H9 (cell line): ENCODE data around the gene DPP6. TPM values are rescaled to one million over a fixed set of nuclear protein-coding genes. Genes with fewer than 3 reads are reported as not detected.

Experiments used
- DNase-seq: peaks from one replicate; pipeline ENCODE4 v3.0.0-alpha.2; 2017
- H2AFZ ChIP-seq: one replicate; pipeline ENCODE4 v1.6.1; 2013; ENCODE audit warnings: mild to moderate bottlenecking, low read length, control low read depth, moderate library complexity
- H2AK5ac ChIP-seq: 2 replicates; pipeline ENCODE4 v1.6.1; 2013; ENCODE audit warnings: low read length, control low read depth, mixed read lengths; ENCODE audit not compliant: insufficient read length
- H2BK120ac ChIP-seq: one replicate; pipeline ENCODE4 v1.6.1; 2013; ENCODE audit warnings: low read depth, mild to moderate bottlenecking, low read length, control low read depth, inconsistent platforms; ENCODE audit not compliant: poor library complexity, severe bottlenecking
- H2BK12ac ChIP-seq: 2 replicates; pipeline ENCODE4 v1.6.1; 2013; ENCODE audit warnings: low read length, control low read depth, mixed read lengths, low read depth; ENCODE audit not compliant: insufficient read length
- H2BK15ac ChIP-seq: 2 replicates; pipeline ENCODE4 v1.6.1; 2013; ENCODE audit warnings: low read depth, low read length, control low read depth
- H2BK20ac ChIP-seq: one replicate; pipeline ENCODE4 v1.6.1; 2013; ENCODE audit warnings: low read depth, mild to moderate bottlenecking, low read length, control low read depth, inconsistent platforms; ENCODE audit not compliant: poor library complexity, severe bottlenecking
- H2BK5ac ChIP-seq: 2 replicates; pipeline ENCODE4 v1.6.1; 2013; ENCODE audit warnings: low read length, control low read depth, mixed read lengths; ENCODE audit not compliant: insufficient read length
- H3K14ac ChIP-seq: 2 replicates; pipeline ENCODE4 v1.6.1; 2013; ENCODE audit warnings: low read length, control low read depth; ENCODE audit not compliant: insufficient read depth
- H3K18ac ChIP-seq: 2 replicates; pipeline ENCODE4 v1.6.1; 2013; ENCODE audit warnings: low read depth, mild to moderate bottlenecking, mixed read lengths, low read length, control low read depth; ENCODE audit not compliant: insufficient read length
- H3K23ac ChIP-seq: 2 replicates; pipeline ENCODE4 v1.6.1; 2013; ENCODE audit warnings: low read length, control low read depth, mixed read lengths, low read depth; ENCODE audit not compliant: insufficient read length
- H3K23me2 ChIP-seq: 2 replicates; pipeline ENCODE4 v1.6.1; 2013; ENCODE audit warnings: low read depth, mild to moderate bottlenecking, mixed read lengths, low read length, control low read depth; ENCODE audit not compliant: insufficient read length, poor library complexity, severe bottlenecking
- H3K27ac ChIP-seq: 2 replicates; pipeline ENCODE4 v1.5.1; 2013; ENCODE audit warnings: low read length, control low read depth, mixed read lengths, low read depth; ENCODE audit not compliant: insufficient read length
- H3K27me3 ChIP-seq: 2 replicates; pipeline ENCODE4 v1.6.1; 2013; ENCODE audit warnings: low read length, control low read depth, inconsistent platforms; ENCODE audit not compliant: insufficient read depth
- H3K4ac ChIP-seq: 2 replicates; pipeline ENCODE4 v1.6.1; 2013; ENCODE audit warnings: low read depth, mild to moderate bottlenecking, control low read depth, inconsistent platforms, low read length, moderate library complexity
- H3K4me1 ChIP-seq: 2 replicates; pipeline ENCODE4 v1.6.1; 2013; ENCODE audit warnings: low read length, control low read depth, inconsistent platforms; ENCODE audit not compliant: insufficient read depth
- H3K4me2 ChIP-seq: 2 replicates; pipeline ENCODE4 v1.6.1; 2013; ENCODE audit warnings: low read length, control low read depth, mixed read lengths; ENCODE audit not compliant: insufficient read length, insufficient read depth
- H3K56ac ChIP-seq: 2 replicates; pipeline ENCODE4 v1.6.1; 2013; ENCODE audit warnings: low read depth, mild to moderate bottlenecking, mixed read lengths, low read length, control low read depth; ENCODE audit not compliant: insufficient read length
- H3K79me1 ChIP-seq: 2 replicates; pipeline ENCODE4 v1.6.1; 2013; ENCODE audit warnings: low read depth, mild to moderate bottlenecking, moderate library complexity, low read length, control low read depth, inconsistent platforms; ENCODE audit not compliant: insufficient read depth, poor library complexity, severe bottlenecking
- H3K79me2 ChIP-seq: 2 replicates; pipeline ENCODE4 v1.6.1; 2013; ENCODE audit warnings: low read length, control low read depth, inconsistent platforms; ENCODE audit not compliant: insufficient read depth
- H3K9ac ChIP-seq: 2 replicates; pipeline ENCODE4 v1.6.1; 2013; ENCODE audit warnings: low read length, control low read depth, mixed read lengths; ENCODE audit not compliant: insufficient read length; ENCODE audit errors: extremely low read depth
- H3K9me3 ChIP-seq: one replicate; pipeline ENCODE4 v1.6.1; 2013; ENCODE audit warnings: low read depth, low read length, inconsistent platforms; ENCODE audit not compliant: control insufficient read depth
- H3T11ph ChIP-seq: one replicate; pipeline ENCODE4 v1.6.1; 2013; ENCODE audit warnings: mild to moderate bottlenecking, low read length, control low read depth, inconsistent platforms
- H4K20me1 ChIP-seq: one replicate; pipeline ENCODE4 v1.6.1; 2013; ENCODE audit not compliant: control insufficient read depth, insufficient read length, insufficient read depth
- H4K5ac ChIP-seq: 2 replicates; pipeline ENCODE4 v1.6.1; 2013; ENCODE audit warnings: low read depth, mild to moderate bottlenecking, mixed read lengths, low read length, control low read depth; ENCODE audit not compliant: insufficient read length
- H4K8ac ChIP-seq: replicated peaks from 2 replicates; pipeline ENCODE4 v1.6.1; 2013; ENCODE audit warnings: low read length, control low read depth, mixed read lengths, low read depth; ENCODE audit not compliant: insufficient read length
- H4K91ac ChIP-seq: 2 replicates; pipeline ENCODE4 v1.6.1; 2013; ENCODE audit warnings: low read depth, mild to moderate bottlenecking, moderate library complexity, mixed read lengths, low read length, control low read depth; ENCODE audit not compliant: insufficient read length
- H3K27ac Mint-ChIP-seq, 3 experiments: 2 replicates in 2 of 3; 3 replicates in 1 of 3; pipeline ENCODE4 v1.8.0; 2020 to 2021; ENCODE audit warnings: mixed read lengths in 3 of 3, mild to moderate bottlenecking in 1 of 3, moderate library complexity in 1 of 3
- H3K27me3 Mint-ChIP-seq: 2 replicates; pipeline ENCODE4 v1.8.0; 2021; ENCODE audit warnings: low read depth, mild to moderate bottlenecking, moderate library complexity, mixed read lengths
- H3K36me3 Mint-ChIP-seq, 3 experiments: 2 replicates in 2 of 3; 3 replicates in 1 of 3; pipeline ENCODE4 v1.8.0; 2020 to 2021; ENCODE audit warnings: low read depth in 3 of 3, mixed read lengths in 3 of 3; ENCODE audit not compliant: insufficient read depth in 1 of 3
- H3K4me1 Mint-ChIP-seq, 2 experiments: 2 replicates each; pipeline ENCODE4 v1.8.0; 2020; ENCODE audit warnings: mixed read lengths in 2 of 2
- H3K4me3 Mint-ChIP-seq, 2 experiments: 2 replicates in 1 of 2; 3 replicates in 1 of 2; pipeline ENCODE4 v1.8.0; 2020 to 2021; ENCODE audit warnings: mild to moderate bottlenecking in 2 of 2, mixed read lengths in 2 of 2, moderate library complexity in 1 of 2
- H3K9me3 Mint-ChIP-seq, 2 experiments: 2 replicates in 1 of 2; 3 replicates in 1 of 2; pipeline ENCODE4 v1.8.0; 2020; ENCODE audit warnings: mild to moderate bottlenecking in 2 of 2, mixed read lengths in 2 of 2, moderate library complexity in 1 of 2
- WGBS: extraction: QIAGEN DNeasy Blood & Tissue Kit; methylation state at CpG from one replicate; pipeline ENCODE4 v1.1.7; 2013; ENCODE audit warnings: missing lambda C conversion rate, low lambda C conversion rate, mixed read lengths; ENCODE audit not compliant: insufficient read length; ENCODE audit errors: extremely low coverage; 5-methylcytosine and 5-hydroxymethylcytosine counted together
- total RNA-seq: library from RNA; stranded (reverse); gene quantifications from 2 replicates; pipeline ENCODE4 v1.2.1, GENCODE V29; 2021
- TF ChIP-seq, protein P1 (sequence below): fragments of 200-600 bp; sonication (generic); conservative IDR thresholded peaks from 3 replicates; pipeline ENCODE4 v1.8.0; 2021; ENCODE audit warnings: antibody characterized with exemption, mild to moderate bottlenecking

The DPP6 gene
- total RNA-seq, 1 experiment from 2014 or later = 4.5 TPM

GRCh38 chr7:154684666-154685563 is 632.7 kb downstream of the DPP6 start:
- no peak overlapping the region for H2BK120ac ChIP-seq
- H3K27me3 ChIP-seq = no peaks in the 10 kb centered on the region
- no peak overlapping the region for H3K4me2 ChIP-seq
- DNase-seq = no peak
- no peaks in the 10 kb centered on the region for H3K23me2 ChIP-seq
- H2BK5ac ChIP-seq = no peak overlapping the region
- H3K79me1 ChIP-seq = no peaks in the 10 kb centered on the region
- H3K18ac ChIP-seq = no peak overlapping the region
- H2AFZ ChIP-seq = no peak overlapping the region
- no peak overlapping the region for H2BK15ac ChIP-seq
- no peak overlapping the region for H2BK20ac ChIP-seq
- Mint-ChIP-seq H3K36me3 (no peaks in the 10 kb centered on the region), H3K27ac (no peak overlapping the region), H3K27me3 (no peaks in the 10 kb centered on the region), H3K4me1 (peaks cover 10 to 13% of the 10 kb centered on the region in 2 experiments), H3K4me3 (no peak overlapping the region), H3K9me3 (no peaks in the 10 kb centered on the region)
- no peaks in the 10 kb centered on the region for H4K20me1 ChIP-seq
- H3K27ac ChIP-seq = no peak overlapping the region
- H4K5ac ChIP-seq = no peak overlapping the region
- no peak overlapping the region for H3T11ph ChIP-seq
- no peaks in the 10 kb centered on the region for H3K79me2 ChIP-seq
- H3K56ac ChIP-seq = no peak overlapping the region
- no peak overlapping the region for H2BK12ac ChIP-seq
- no CpG with 5 or more reads among the region's 10 CpGs for whole genome bisulfite sequencing
- H3K14ac ChIP-seq = no peak overlapping the region
- no peaks in the 10 kb centered on the region for H3K9me3 ChIP-seq
- TF ChIP-seq, protein P1, sequence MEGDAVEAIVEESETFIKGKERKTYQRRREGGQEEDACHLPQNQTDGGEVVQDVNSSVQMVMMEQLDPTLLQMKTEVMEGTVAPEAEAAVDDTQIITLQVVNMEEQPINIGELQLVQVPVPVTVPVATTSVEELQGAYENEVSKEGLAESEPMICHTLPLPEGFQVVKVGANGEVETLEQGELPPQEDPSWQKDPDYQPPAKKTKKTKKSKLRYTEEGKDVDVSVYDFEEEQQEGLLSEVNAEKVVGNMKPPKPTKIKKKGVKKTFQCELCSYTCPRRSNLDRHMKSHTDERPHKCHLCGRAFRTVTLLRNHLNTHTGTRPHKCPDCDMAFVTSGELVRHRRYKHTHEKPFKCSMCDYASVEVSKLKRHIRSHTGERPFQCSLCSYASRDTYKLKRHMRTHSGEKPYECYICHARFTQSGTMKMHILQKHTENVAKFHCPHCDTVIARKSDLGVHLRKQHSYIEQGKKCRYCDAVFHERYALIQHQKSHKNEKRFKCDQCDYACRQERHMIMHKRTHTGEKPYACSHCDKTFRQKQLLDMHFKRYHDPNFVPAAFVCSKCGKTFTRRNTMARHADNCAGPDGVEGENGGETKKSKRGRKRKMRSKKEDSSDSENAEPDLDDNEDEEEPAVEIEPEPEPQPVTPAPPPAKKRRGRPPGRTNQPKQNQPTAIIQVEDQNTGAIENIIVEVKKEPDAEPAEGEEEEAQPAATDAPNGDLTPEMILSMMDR = no peak
- H3K9ac ChIP-seq = no peak overlapping the region
- H2AK5ac ChIP-seq = no peak overlapping the region
- H3K23ac ChIP-seq = no peak overlapping the region
- no peaks in the 10 kb centered on the region for H3K4me1 ChIP-seq
- no peak overlapping the region for H4K91ac ChIP-seq
- no peak overlapping the region for H4K8ac ChIP-seq
- no peak overlapping the region for H3K4ac ChIP-seq
